K562 (cell line): ENCODE results near the gene CCL20.

Experiments
- CTCF ChIP-seq, 3 experiments: IDR thresholded peaks in 2 of 3; conservative IDR thresholded peaks in 1 of 3; 2 replicates each; pipeline ENCODE4 v1.5.1; 2011 to 2012; ENCODE audit warnings: low read length in 3 of 3, mild to moderate bottlenecking in 3 of 3, control low read depth in 2 of 3, improper control_type of control experiment in 1 of 3, inconsistent platforms in 1 of 3, low read depth in 1 of 3, mixed read lengths in 1 of 3, moderate library complexity in 1 of 3; ENCODE audit not compliant: insufficient read depth in 2 of 3
- MTA1 ChIP-seq: fragments of 450-650 bp; IDR thresholded peaks from 2 replicates; pipeline ENCODE4 v1.6.1; 2017; ENCODE audit warnings: borderline replicate concordance
- NFXL1 ChIP-seq: fragments of 450-650 bp; formaldehyde crosslinking; IDR thresholded peaks from 2 replicates; pipeline ENCODE4 v1.4.0; 2021; ENCODE audit warnings: mild to moderate bottlenecking
- TEAD1 ChIP-seq, 2 experiments: fragments of 450-650 bp in 1 of 2; sonication (generic) in 1 of 2; formaldehyde crosslinking; IDR thresholded peaks; 2 replicates each; pipeline versions ENCODE4 v1.4.0 to v1.8.0; 2020 to 2022; ENCODE audit warnings: mild to moderate bottlenecking in 2 of 2, missing genetic modification reagents in 1 of 2
- ZNF444 ChIP-seq: fragments of 250-450 bp; sonication (Bioruptor Pico); IDR thresholded peaks from 2 replicates; pipeline ENCODE4 v1.4.0; 2020; ENCODE audit warnings: mild to moderate bottlenecking, moderate library complexity

- TF ChIP-seq TEAD1 (CRISPR knock-in tag; IDR thresholded peaks at IDR 0.05) (no peak), NFXL1 (CRISPR knock-in tag) (no peak), ZNF444 (CRISPR knock-in tag) (no peak), MTA1 (no peak), CTCF (IDR thresholded peaks at IDR 0.05 in 2 of 3, conservative IDR thresholded peaks at IDR 0.05 in 1 of 3; ENCODE audit: insufficient read depth in 2 of 3, low read depth in 1 of 3, low read length in 3 of 3) (no peak)
These were observed 50.6 kb downstream of the CCL20 start for GRCh38 chr2:227864161-227864756.
